GM12875 (cell line): ENCODE measurements around the gene ADGRG6.

Source experiments
- H3K4me3 ChIP-seq: one replicate; pipeline ENCODE4 v1.5.1; 2011; ENCODE audit warnings: low read depth, low read length, control low read depth
- TF ChIP-seq, protein P1 (sequence below): IDR thresholded peaks from 2 replicates; pipeline ENCODE4 v1.5.1; 2011; ENCODE audit warnings: low read depth, mild to moderate bottlenecking, control low read depth, inconsistent platforms, low read length, moderate library complexity, borderline replicate concordance; ENCODE audit not compliant: insufficient read depth

ADGRG6 gene

DNA sequence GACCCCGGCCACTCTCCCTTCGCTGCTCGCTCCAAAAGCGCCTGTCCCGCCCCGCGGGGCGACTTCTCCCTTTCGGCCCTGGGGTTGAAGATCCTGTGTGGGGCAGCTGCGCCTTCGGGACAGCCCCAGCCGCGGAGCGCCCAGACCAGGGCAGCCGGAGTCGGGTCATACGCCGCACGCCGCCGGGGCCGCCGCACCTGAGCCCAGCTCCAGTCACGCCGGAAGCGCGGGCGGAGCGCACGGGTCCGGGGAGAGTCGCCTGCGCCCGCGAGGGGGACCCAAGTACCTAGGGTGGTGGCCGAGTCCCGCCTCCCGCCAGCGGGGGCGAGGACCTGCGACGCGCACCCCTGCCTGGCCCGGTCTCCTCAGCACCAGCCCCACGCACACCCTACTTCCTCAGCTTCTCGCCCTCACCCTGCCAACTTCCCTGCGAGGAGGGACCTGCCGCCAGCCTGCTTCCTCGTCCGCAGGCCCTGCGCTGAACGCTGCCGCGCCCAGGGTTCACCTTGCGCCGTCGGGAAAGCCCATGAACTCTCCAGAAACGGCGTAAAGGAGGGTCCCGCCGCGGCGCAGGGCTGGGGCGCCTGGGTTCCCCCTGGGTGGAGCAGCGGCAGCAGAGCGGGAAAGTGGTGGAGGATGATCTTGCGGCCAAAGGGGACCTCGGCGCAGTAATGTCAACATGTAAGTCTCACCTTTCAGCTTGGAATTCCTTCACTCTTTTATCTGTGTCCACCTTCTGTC is at the start of gene ADGRG6:
Gene ADGRG6 (plus strand): TSS at position 357 of the 741 bp plus-strand sequence. CDS start 323 bp downstream, at position 680.
- no peak within 1 kb of the TSS for H3K4me3 ChIP-seq
- TF ChIP-seq, protein P1, sequence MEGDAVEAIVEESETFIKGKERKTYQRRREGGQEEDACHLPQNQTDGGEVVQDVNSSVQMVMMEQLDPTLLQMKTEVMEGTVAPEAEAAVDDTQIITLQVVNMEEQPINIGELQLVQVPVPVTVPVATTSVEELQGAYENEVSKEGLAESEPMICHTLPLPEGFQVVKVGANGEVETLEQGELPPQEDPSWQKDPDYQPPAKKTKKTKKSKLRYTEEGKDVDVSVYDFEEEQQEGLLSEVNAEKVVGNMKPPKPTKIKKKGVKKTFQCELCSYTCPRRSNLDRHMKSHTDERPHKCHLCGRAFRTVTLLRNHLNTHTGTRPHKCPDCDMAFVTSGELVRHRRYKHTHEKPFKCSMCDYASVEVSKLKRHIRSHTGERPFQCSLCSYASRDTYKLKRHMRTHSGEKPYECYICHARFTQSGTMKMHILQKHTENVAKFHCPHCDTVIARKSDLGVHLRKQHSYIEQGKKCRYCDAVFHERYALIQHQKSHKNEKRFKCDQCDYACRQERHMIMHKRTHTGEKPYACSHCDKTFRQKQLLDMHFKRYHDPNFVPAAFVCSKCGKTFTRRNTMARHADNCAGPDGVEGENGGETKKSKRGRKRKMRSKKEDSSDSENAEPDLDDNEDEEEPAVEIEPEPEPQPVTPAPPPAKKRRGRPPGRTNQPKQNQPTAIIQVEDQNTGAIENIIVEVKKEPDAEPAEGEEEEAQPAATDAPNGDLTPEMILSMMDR = no peak

DNA sequence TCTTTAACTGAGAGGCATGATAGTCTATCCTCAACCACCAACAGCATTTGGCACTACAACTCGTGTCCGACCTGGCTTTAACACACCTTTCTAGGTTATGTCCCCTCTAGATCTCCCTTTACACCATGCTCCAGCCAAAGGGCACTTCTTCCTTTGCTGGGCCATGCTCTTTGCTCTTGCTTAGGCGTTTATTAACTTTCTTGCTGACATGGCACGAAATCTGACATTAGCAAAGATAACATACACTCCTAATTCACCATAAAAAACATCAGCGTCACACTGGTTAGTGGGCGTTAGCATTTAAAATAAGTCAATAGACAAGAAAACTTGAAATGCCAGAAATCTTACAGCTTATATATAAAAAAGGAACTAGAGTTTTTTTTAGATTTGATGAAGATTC is 47.3 kb upstream of the ADGRG6 start:
- TF ChIP-seq, protein P1 = no peak
- H3K4me3 ChIP-seq = no peak overlapping the region

DNA sequence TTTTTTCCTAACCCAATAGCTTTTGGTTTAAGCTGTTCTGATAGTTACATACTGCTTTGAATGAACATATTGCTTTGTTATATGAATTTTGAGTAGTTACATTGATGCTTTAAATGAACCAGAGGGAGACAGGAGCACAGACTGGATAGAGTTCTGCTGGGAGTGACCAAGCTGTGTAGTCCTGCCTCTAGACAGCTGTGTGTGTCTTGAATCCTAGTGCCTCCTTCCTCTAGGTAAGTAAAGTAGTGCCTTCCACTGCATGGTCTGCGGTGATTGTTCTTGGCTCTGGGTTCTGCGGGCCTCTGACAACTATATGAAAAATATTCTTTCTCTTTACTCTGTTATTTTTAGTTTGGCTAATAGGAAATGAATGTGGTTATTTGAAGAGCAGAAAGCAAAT is 46.0 kb upstream of the ADGRG6 start:
- H3K4me3 ChIP-seq = no peak overlapping the region
- TF ChIP-seq, protein P1 = no peak

DNA sequence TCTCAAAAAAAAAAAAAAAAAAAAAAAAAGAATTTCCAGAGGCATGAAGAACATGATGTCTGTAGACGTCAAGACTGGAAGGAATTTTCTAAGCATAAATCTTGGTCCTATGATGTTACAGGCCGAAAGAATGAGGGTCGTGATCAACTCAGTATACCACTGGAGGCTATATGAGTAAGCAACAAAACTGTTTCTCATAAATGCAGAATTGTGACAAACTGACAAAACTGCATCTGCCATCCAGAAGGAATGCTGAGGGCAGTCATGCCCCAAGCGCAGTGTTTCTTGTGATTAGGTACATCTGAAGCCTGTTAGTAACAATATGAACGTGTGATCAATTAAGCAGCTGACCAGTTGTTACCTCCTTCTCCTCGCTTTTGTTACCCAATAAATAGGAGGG is 43.5 kb upstream of the ADGRG6 start:
- H3K4me3 ChIP-seq = no peak overlapping the region
- TF ChIP-seq, protein P1 = no peak

DNA sequence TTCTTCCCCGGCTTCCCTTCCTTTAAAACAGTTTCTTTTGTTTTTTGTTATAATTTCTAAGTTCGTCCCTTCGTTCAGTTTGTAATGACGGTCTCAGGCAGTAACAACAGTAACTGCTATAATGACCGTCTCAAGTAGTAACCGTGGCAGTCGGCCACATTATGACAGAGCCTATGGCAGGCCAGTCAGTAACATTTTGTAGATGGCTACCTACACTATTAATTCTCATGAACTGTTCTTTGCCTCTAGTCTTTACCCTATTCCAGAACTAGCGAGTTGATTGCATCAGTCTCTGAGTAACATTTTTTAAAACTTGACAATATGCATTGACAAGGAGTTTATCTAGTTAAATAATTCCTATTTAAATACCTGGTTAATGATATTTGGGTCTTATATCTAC is 43.0 kb upstream of the ADGRG6 start:
- TF ChIP-seq, protein P1 = no peak
- H3K4me3 ChIP-seq = no peak overlapping the region

DNA sequence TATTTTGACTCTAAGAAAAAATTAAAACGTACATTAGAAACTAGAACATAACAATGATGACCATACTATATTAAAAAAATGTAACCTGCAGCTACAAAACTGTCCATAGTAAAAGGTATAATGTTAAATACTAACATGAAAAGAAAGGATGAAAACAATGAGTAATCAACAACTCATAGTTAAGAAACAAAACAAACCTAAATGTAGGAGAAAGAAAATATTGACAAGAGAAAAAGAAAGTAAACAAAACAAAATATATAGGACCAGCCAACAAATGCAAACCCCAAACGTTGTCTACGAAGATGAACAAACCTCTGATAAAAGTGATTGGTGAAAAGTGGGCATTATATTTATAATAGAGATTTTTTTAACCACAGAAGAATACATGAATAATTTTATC is 41.1 kb upstream of the ADGRG6 start:
- H3K4me3 ChIP-seq = no peak overlapping the region
- TF ChIP-seq, protein P1 = no peak

DNA sequence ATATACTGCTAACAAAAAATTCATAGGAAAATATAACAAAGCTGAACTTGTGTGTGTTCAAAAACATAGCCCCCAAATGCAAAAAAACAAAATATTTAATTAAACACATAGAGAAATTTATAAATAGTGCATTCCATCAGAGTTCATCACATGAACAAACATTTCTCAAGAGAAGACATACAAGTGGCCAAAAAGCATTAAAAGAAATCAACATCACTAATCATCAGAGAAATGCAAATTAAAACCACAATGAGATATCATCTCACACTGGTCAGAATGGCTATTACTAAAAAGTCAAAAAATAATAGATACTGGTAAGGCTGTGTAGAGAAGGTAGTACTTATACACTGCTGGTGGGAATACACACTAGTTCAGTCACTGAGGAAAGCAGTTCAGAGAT is 39.6 kb upstream of the ADGRG6 start:
- TF ChIP-seq, protein P1 = no peak
- H3K4me3 ChIP-seq = no peak overlapping the region
